ENCODE data around the gene STK31.

DNA sequence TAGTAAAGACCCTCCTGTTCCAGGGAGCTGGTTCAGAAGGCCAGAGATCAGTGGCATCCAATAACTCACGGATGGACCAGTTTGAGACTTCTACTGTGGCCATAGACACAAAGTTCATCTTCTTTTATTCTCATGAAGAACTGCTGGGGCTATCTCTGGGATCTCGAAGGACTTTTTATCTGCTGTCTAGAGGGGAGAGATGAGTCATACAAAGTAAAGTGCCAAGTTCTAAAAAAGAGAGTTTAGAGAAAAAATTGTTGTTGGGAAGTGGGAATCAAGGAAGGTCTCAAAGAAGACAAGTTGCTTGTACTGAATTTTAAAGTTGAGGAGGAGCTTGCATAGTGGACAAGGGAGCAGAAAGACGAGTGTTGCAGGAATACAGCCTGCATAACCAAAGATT lies 38.0 kb upstream of the STK31 start:
- TF ChIP-seq, protein P1, sequence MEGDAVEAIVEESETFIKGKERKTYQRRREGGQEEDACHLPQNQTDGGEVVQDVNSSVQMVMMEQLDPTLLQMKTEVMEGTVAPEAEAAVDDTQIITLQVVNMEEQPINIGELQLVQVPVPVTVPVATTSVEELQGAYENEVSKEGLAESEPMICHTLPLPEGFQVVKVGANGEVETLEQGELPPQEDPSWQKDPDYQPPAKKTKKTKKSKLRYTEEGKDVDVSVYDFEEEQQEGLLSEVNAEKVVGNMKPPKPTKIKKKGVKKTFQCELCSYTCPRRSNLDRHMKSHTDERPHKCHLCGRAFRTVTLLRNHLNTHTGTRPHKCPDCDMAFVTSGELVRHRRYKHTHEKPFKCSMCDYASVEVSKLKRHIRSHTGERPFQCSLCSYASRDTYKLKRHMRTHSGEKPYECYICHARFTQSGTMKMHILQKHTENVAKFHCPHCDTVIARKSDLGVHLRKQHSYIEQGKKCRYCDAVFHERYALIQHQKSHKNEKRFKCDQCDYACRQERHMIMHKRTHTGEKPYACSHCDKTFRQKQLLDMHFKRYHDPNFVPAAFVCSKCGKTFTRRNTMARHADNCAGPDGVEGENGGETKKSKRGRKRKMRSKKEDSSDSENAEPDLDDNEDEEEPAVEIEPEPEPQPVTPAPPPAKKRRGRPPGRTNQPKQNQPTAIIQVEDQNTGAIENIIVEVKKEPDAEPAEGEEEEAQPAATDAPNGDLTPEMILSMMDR (conservative IDR thresholded peaks at IDR 0.05) = no peak
- TF ChIP-seq ZFX (IDR thresholded peaks at IDR 0.05) = no peak

Data from C4-2B (cell line).